Measurements from ENCODE around the gene SGSM1.

GRCh38 chr22:24805790-24806662, at the start of gene SGSM1:
- TF ChIP-seq, protein P1, sequence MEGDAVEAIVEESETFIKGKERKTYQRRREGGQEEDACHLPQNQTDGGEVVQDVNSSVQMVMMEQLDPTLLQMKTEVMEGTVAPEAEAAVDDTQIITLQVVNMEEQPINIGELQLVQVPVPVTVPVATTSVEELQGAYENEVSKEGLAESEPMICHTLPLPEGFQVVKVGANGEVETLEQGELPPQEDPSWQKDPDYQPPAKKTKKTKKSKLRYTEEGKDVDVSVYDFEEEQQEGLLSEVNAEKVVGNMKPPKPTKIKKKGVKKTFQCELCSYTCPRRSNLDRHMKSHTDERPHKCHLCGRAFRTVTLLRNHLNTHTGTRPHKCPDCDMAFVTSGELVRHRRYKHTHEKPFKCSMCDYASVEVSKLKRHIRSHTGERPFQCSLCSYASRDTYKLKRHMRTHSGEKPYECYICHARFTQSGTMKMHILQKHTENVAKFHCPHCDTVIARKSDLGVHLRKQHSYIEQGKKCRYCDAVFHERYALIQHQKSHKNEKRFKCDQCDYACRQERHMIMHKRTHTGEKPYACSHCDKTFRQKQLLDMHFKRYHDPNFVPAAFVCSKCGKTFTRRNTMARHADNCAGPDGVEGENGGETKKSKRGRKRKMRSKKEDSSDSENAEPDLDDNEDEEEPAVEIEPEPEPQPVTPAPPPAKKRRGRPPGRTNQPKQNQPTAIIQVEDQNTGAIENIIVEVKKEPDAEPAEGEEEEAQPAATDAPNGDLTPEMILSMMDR (IDR thresholded peaks at IDR 0.05) = no peak
- no peak for TF ChIP-seq POLR2A (IDR thresholded peaks at IDR 0.05)

Data from breast epithelium (tissue), 3 donors.